SU-DHL-6 (cell line): ENCODE measurements around the gene FAM163B.

ENCODE experiments used
- EZH2phosphoT487 ChIP-seq: fragments of 200-600 bp; sonication (generic), shearing (Covaris generic); conservative IDR thresholded peaks from 2 replicates; pipeline ENCODE4 v1.6.1; 2018; ENCODE audit warnings: mild to moderate bottlenecking, antibody characterized with exemption, low read length, moderate library complexity, mixed read lengths
- TF ChIP-seq, protein P1 (sequence below): fragments of 200-600 bp; sonication (generic); IDR thresholded peaks from one replicate; pipeline ENCODE4 v1.5.1; 2017; ENCODE audit warnings: antibody characterized with exemption, mild to moderate bottlenecking, low read length, moderate library complexity; ENCODE audit not compliant: insufficient read depth, poor library complexity, severe bottlenecking

- TF ChIP-seq, protein P1, sequence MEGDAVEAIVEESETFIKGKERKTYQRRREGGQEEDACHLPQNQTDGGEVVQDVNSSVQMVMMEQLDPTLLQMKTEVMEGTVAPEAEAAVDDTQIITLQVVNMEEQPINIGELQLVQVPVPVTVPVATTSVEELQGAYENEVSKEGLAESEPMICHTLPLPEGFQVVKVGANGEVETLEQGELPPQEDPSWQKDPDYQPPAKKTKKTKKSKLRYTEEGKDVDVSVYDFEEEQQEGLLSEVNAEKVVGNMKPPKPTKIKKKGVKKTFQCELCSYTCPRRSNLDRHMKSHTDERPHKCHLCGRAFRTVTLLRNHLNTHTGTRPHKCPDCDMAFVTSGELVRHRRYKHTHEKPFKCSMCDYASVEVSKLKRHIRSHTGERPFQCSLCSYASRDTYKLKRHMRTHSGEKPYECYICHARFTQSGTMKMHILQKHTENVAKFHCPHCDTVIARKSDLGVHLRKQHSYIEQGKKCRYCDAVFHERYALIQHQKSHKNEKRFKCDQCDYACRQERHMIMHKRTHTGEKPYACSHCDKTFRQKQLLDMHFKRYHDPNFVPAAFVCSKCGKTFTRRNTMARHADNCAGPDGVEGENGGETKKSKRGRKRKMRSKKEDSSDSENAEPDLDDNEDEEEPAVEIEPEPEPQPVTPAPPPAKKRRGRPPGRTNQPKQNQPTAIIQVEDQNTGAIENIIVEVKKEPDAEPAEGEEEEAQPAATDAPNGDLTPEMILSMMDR = no peak
- no peak for TF ChIP-seq EZH2phosphoT487
Measured at GRCh38 chr9:133580419-133580738, 28.8 kb downstream of the FAM163B start.
